G401.6 (cell line): ENCODE results near the gene MTF1.

Source experiments
- FAIRE-seq: peaks from 2 replicates; lab custom pipeline; 2012; peaks lifted over from hg19 to GRCh38; lab: Jason Lieb, UNC

MTF1 gene

GRCh38 chr1:37867784-37868183, 8.4 kb upstream of the MTF1 start:
- FAIRE-seq, result no peak

DNA sequence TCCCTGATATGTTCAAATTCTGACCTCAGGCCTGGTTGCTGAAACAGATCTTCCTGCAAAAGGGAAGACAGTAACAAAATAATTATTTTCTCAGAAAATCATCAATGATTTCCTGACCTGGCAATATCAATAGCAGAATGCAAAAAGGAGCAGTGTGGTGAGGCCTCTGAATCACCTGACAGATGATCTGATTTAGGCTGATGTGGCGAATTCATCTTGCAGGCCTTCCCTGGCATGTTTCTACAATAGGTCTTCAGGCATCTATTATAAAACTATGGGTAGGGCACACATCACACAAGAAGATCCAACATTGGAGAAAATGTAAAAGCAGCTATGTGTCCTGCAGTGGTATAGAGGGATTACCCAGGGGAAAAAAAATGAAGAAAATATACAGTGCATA, 7.1 kb upstream of the MTF1 start:
- no peak for FAIRE-seq

GRCh38 chr1:37865348-37866120, 6.1 kb upstream of the MTF1 start:
- FAIRE-seq, result no peak

DNA sequence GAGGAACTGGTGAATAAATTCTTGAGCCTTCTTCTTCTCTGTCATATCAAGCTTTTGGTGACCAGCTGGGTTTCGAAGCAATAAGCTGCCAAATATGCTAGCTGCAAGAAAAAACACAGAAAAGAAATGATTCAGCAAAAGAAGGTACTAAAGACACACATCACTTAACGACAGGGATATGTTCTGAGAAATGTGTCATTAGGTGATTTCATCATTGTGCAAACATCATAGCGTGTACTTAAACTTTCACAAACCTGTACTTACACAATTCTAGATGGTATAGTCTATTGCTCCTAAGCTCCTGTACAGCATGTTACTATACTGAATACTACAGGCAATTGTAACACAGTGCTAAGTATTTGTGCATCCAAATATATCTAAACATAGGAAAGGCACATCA, 2.9 kb upstream of the MTF1 start:
- no peak for FAIRE-seq

GRCh38 chr1:37861151-37861550, 1.8 kb upstream of the MTF1 start:
- no peak for FAIRE-seq

- no peak for FAIRE-seq
Measured at GRCh38 chr1:37860346-37860666, 914 bp upstream of the MTF1 start.

DNA sequence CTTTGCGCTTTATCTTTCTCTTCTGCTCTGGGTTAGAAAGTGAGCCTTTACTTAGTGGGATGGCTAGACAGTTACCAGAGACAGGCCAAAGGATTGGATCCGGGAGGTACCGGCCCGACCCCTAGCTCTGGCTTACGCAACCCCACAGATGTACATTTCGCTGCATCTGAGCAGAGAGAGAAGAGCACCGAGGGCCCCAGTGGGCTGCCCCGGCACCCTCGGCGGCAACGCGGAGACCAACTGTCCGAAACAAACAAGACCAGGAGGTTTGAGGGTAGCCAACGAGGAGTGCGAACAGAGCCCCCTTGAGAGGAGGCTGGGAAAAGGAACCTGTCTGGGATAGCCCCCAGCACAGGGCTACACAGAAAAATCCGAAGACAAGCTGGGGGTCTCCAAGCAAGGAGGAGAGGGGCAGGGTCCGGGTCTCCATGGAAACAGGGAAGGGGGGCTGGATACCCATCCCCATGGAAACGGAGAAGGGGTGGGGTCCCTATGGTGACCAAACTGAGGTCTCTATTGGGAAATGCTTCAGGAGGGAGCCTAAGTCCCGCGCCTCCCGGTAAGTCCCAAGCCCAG, 373 bp downstream of the MTF1 start:
- no peak for FAIRE-seq

DNA sequence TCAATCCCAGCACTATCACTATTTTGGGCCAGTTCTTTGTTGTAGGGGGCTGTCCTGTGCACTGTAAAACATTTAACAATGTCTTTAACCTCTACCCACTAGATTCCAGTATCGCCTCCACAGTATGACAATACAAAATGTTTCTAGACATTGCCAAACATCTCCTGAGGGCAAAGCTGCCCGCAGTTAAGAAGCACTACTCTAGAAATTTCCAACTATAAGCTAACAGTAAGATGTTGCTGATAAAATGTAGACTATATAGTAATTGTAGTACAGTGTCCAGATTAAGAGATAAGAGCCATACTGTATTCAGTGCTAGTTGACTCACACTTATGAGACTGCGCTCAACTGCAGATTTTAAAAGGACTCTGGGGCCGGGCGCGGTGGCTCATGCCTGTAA, 5.0 kb downstream of the MTF1 start:
- FAIRE-seq, result no peak

DNA sequence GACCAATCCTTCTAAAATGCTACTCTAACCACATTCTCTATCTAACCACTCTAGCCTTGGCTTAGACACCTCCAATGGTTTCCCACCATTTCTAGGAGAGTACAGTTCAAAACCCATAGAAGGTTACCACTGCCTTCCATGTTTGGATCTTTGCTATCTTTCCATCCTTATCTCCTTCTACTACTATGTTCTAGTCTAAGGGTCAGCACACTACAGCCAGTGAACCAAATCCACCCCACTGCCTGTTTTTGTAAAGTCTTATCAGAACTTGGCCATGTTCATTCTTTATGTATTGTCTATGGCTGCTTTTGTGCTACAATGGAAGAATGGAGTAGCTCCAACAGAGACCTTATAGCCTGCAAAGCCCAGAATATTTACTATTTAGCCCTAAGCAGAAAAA, 6.2 kb downstream of the MTF1 start:
- FAIRE-seq, result no peak

DNA sequence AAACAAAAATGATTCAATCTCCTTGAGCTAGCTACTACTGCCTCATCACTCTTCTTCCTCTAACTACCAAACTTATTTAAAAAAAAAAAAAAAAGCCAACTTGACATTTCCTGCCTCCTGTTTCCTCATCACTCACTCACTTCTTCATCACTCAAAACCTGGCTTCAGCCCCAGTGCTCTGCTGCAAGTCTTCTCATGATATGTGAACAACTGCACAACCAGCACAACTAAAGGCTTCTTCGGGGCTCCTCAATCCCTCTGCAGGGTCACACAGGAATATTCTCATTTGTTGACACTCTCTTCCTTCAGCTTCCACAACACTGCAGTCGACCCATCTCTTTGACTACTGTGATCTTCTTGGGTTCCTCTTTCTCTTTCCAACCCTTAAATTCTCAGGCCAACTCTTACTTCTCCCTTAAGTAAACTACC, 7.6 kb downstream of the MTF1 start:
- FAIRE-seq, result no peak

- FAIRE-seq, result no peak
Measured at GRCh38 chr1:37851262-37851661, 8.1 kb downstream of the MTF1 start.

DNA sequence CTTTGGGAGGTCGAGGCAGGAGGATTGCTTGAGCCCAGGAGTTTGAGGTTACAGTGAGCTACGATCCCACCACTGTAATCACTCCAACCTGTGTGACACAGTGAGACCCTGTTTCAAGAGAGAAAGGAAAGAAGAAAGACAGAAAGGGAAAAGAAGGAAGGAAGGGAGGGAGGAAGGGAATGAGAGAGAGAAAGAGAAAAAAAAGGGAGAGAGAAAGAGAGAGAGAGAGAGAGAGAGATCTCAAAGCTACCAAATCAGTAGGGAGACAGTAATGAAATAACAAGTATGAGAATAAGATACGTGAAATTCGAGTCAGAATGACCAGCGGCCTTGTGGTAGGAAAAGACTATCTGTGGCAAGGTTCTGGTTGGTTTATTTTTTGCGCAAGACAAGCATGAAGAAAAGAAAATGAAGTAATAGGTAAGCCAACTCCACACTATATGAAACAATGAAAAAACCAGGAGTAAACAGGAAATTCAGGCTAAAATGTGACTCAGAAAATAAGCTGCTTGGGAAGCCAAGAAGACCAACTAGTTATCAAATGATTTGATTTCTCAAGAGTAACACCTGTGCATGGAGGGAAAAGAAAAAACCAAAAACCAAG, 8.9 kb downstream of the MTF1 start:
- FAIRE-seq, result no peak

- FAIRE-seq, result no peak
Measured at GRCh38 chr1:37849480-37849879, 9.9 kb downstream of the MTF1 start.

DNA sequence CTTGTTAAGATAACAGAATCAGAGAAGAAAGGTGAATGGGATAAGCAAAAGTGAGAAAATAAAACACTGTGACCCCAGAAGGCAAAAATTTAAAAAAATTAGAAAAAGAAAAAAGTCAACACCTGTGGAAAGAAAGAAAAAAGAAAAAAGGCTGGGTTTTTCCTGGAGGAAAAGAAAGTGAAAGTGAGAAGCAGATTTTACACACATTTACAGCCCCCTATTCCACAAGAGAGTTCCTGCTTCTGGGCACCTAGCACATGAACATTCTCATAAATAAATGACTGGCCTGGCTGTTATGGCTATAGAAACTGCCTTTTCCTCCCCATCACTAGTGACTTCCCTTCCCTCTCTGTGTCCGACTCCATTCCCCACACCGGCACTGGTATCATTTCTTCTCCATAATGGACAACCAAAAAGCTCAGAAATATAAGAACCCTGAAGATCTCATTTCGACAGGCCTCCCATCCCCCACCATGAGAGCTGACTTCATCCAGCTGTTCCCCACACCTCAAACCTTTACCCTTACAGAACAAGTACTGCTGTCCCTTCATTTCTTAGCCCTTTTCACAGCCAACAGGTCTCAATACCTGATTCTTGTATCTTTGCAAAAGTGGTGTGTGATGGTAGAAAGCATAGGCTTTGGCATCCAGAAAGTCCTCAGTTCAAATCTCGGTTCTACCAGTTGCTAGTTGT, 12.6 kb downstream of the MTF1 start:
- no peak for FAIRE-seq

- FAIRE-seq, result no peak
Measured at GRCh38 chr1:37845786-37846185, 13.6 kb downstream of the MTF1 start.

GRCh38 chr1:37845049-37845646, 14.2 kb downstream of the MTF1 start:
- no peak for FAIRE-seq

DNA sequence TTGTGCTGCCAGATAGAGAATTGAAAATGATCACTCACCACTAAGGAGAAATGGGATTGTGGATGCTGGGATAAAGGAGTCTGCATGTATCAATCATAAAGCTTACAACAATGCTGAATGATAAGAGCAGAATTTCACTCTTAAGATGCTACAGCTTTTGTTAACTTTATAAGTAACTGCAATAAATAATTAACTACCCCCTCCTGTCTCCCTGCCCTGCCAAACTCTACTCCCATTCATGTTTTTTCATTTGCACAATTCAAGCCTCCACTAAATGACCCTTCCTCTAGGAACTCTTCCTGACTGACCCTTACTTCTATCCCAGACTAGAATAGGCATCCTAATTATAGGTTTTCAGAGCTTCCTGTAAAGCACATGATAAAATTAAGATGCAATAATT, 14.9 kb downstream of the MTF1 start:
- no peak for FAIRE-seq

DNA sequence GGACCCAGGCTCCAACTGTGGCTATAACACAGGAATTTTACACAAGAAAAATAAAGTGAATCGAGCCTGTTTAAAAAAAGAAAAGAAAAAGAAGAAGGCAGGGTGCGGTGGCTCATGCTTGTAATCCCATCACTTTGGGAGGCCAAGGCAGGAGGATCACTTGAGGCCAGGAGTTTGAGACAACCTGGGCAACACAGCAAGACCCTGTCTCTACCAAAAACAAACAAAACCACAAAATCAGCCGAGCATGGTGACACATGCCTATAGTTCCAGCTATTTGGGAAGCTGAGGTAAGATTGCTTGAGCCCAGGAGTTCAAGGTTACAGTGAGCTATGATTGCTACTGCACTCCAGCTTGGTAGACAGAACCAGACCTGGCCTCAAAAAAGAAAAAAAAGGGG, 17.7 kb downstream of the MTF1 start:
- FAIRE-seq, result no peak

DNA sequence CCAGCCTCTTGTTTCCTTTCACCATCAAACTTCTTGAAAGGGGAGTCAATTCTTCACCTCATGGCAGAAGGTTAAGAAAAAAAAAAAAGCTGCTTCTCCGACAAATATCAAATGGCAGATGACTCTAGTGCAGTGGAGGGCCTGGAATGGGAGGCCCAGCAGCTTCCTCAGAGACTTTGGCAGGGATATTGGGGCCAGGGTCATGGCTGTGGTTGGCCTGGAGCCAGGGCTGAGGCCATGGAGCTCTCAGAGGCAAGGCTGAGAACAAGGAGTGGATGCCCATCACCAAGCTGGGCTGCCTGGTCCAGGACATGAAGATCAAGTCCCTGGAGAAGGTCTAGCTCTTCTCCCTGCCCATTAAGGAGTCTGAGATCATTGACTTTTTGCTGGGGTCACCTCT, 18.7 kb downstream of the MTF1 start:
- no peak for FAIRE-seq

DNA sequence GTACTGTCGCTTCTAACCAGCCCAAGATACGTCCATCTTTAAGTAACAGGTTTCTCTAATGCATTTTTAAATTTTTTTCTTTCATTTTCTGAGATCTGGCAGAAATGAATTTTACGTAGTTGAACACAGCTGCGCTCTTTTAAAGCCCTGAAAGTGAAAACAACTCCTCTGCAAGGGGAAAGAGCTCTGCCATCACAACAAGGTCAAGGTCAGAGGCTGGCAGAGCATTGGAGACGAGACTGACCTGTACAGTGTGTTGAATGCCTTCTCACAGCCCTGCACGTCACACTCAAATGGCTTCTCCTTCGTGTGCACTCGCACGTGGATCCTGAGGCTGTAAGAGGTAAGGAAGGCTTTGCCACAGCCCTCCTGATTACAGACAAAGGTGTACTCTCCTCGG, 19.7 kb downstream of the MTF1 start:
- FAIRE-seq, result no peak

DNA sequence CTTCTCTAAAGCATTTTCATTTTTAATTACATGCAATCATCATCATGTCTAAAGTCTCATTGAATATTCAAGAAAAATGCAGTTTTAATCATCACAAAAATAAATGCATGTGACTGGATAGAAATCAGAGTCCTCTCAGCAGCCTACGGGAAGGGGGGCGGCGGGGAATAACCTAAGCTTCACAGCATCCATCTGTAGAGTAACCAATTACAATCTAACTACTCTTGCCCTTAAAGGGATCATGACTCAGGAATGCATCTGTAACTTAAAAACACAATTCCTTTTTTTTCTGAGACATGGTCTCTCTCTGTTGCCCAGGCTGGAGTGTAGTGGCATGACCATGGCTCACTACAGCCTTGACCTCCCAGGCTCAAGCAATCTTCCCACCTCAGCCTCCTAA, 22.6 kb downstream of the MTF1 start:
- no peak for FAIRE-seq

DNA sequence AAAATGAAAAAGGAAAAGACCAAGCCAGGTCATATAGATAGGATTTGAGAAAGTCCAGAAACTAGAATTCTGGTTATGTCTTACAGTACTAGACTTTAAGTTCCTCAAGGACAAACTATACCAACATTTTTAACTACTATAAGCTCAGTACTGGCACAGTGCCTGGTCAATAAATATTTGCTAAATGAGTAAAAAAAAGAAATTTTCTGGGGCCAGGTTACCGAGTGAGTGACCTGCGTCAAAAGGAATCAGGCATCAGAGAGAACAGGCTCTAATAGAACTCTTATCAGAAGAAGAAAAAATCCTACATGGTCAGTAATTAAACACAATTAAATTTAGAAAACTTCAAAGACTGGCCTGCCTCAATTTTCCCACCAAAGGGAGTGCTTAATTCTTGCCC, 27.6 kb downstream of the MTF1 start:
- no peak for FAIRE-seq

DNA sequence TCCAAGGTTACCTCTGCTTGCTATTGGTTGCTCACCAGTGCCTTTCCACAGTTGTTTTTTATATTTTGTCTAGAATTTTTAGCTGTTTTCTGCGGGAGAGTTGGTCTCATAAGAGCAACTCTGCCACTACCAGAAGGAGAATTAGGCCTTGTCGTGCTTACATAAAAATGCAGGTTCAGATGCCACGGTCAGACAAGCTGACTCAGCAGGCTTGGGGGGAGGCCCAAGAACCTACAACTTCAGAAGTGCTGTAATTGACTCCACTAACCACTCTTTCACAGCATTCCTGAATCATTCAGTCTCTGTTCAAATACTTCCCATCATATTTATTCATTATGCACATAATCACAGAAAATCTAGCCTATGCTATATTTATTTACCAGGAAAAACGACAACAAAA, 28.3 kb downstream of the MTF1 start:
- no peak for FAIRE-seq
